IPS-20b (cell line): ENCODE data around the gene EMX2.

ENCODE experiments used
- H3K27ac ChIP-seq: one replicate; pipeline ENCODE4 v1.5.1; 2013; ENCODE audit warnings: low read length
- H3K27me3 ChIP-seq: 2 replicates; pipeline ENCODE4 v1.6.1; 2013; ENCODE audit warnings: mild to moderate bottlenecking, low read length, inconsistent platforms; ENCODE audit not compliant: insufficient read depth
- H3K36me3 ChIP-seq: 2 replicates; pipeline ENCODE4 v1.6.1; 2013; ENCODE audit warnings: low read depth, mild to moderate bottlenecking, inconsistent platforms, low read length, moderate library complexity; ENCODE audit not compliant: insufficient read depth
- H3K4me1 ChIP-seq: 2 replicates; pipeline ENCODE4 v1.6.1; 2013; ENCODE audit warnings: mild to moderate bottlenecking, control low read depth, inconsistent platforms, low read length, moderate library complexity; ENCODE audit not compliant: insufficient read depth
- H3K4me3 ChIP-seq: 2 replicates; pipeline ENCODE4 v1.5.1; 2013; ENCODE audit warnings: mild to moderate bottlenecking, low read length, inconsistent platforms
- H3K9ac ChIP-seq: 2 replicates; pipeline ENCODE4 v1.6.1; 2013; ENCODE audit warnings: low read depth, mild to moderate bottlenecking, inconsistent platforms, low read length, moderate library complexity
- H3K9me3 ChIP-seq: 2 replicates; pipeline ENCODE4 v1.6.1; 2013; ENCODE audit warnings: mild to moderate bottlenecking, low read depth, low read length, inconsistent platforms; ENCODE audit not compliant: insufficient read depth

EMX2 gene

GRCh38 chr10:117596706-117597105 lies 54.2 kb downstream of the EMX2 start:
- Histone ChIP-seq H3K4me3 (no peak overlapping the region), H3K9ac (no peak overlapping the region), H3K27ac (no peak overlapping the region), H3K27me3 (no peaks in the 10 kb centered on the region; the same call in 1 of the 2 replicates), H3K9me3 (no peaks in the 10 kb centered on the region), H3K36me3 (no peaks in the 10 kb centered on the region), H3K4me1 (peaks cover 4% of the 10 kb centered on the region; the same call in 1 of the 2 replicates)

DNA sequence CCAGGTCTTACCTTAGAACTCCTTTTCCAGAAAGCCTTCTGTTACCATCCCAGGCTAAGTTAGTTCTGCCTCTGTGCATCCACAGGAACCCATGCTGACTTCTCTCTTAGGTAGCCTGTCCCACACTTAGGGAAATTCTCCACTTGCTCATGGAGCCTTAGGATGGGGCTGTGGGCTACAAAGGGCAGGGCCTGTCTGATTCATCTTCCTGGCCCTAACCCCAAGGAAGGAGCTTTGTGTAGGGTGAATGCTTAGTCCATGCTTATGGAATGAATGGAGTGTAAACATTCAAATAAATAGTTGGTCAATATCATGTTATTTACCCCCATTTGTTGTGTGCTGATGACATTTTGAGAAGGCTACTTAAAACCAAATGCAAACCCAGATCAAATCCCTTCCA lies 54.7 kb downstream of the EMX2 start:
- Histone ChIP-seq H3K27me3 (no peaks in the 10 kb centered on the region; the same call in 1 of the 2 replicates), H3K27ac (no peak overlapping the region), H3K9me3 (no peaks in the 10 kb centered on the region), H3K9ac (no peak overlapping the region), H3K4me1 (peaks cover 4% of the 10 kb centered on the region; the same call in 1 of the 2 replicates), H3K4me3 (no peak overlapping the region), H3K36me3 (no peaks in the 10 kb centered on the region)
